PC-3 (cell line): ENCODE measurements around the gene MYMK. TPM values are rescaled to one million over a fixed set of nuclear protein-coding genes. Genes with fewer than 3 reads are reported as not detected.

ENCODE experiments used
- ATAC-seq: fragments of 200-7000 bp; cut with Tn5 transposase; 2 replicates; pipeline ENCODE4 v1.9.1; 2020; ENCODE audit warnings: mild to moderate bottlenecking, moderate library complexity
- BruUV-seq: library from RNA; stranded (reverse); fragments of 400-500 nt; replicated peaks from 2 replicates; lab custom pipeline; 2021; lab: Mats Ljungman, UMichigan
- CTCF ChIA-PET: fragments of 300-600 bp; sonication (Branson Sonifier 250); formaldehyde crosslinking; loops from one replicate; lab custom pipeline; 2022; ENCODE audit warnings: antibody characterized with exemption; lab: Charles Lee
- POLR2A ChIA-PET: fragments of 300-600 bp; sonication (Branson Sonifier 250); formaldehyde crosslinking; loops from one replicate; lab custom pipeline; 2022; ENCODE audit warnings: antibody characterized with exemption; ENCODE audit not compliant: unreplicated experiment; lab: Charles Lee
- DNase-seq: peaks from one replicate; pipeline ENCODE4 v3.0.0-alpha.2; 2015
- H2AFZ ChIP-seq: fragments of 300-600 bp; sonication (generic); 2 replicates; pipeline ENCODE4 v1.6.0; 2016; ENCODE audit warnings: antibody characterized with exemption, low read length
- H3F3A ChIP-seq: fragments of 300-600 bp; sonication (generic); one replicate; pipeline ENCODE4 v1.6.0; 2017; ENCODE audit warnings: antibody characterized with exemption, low read length, control low read depth, mild to moderate bottlenecking; ENCODE audit not compliant: unreplicated experiment
- H3K27ac ChIP-seq: fragments of 300-600 bp; sonication (generic); 2 replicates; pipeline ENCODE4 v1.5.1; 2016; ENCODE audit warnings: mild to moderate bottlenecking, low read length
- H3K27me3 ChIP-seq: fragments of 300-600 bp; sonication (generic); 2 replicates; pipeline ENCODE4 v1.6.1; 2016; ENCODE audit warnings: low read length, mixed read lengths
- H3K36me3 ChIP-seq: fragments of 300-600 bp; sonication (generic); 2 replicates; pipeline ENCODE4 v1.6.1; 2016; ENCODE audit warnings: low read depth, mixed run types, low read length, mixed read lengths
- H3K4me1 ChIP-seq: fragments of 300-600 bp; sonication (generic); 2 replicates; pipeline ENCODE4 v1.5.1; 2016; ENCODE audit warnings: low read length; ENCODE audit not compliant: insufficient read depth
- H3K4me2 ChIP-seq: fragments of 300-600 bp; sonication (generic); 2 replicates; pipeline ENCODE4 v1.6.0; 2016; ENCODE audit warnings: low read length
- H3K4me3 ChIP-seq: fragments of 300-600 bp; sonication (generic); 2 replicates; pipeline ENCODE4 v1.5.1; 2016; ENCODE audit warnings: mild to moderate bottlenecking, low read length, mixed read lengths
- H3K79me2 ChIP-seq: fragments of 300-600 bp; sonication (generic); 2 replicates; pipeline ENCODE4 v1.6.1; 2017; ENCODE audit warnings: low read length, mixed read lengths
- H3K9ac ChIP-seq: fragments of 300-600 bp; sonication (generic); 2 replicates; pipeline ENCODE4 v1.6.0; 2016; ENCODE audit warnings: mild to moderate bottlenecking, low read length
- H3K9me2 ChIP-seq: fragments of 300-600 bp; sonication (generic); replicated peaks from 2 replicates; pipeline ENCODE4 v1.6.1; 2016; ENCODE audit warnings: mixed run types, low read length, mixed read lengths
- H3K9me3 ChIP-seq: fragments of 300-600 bp; sonication (generic); 2 replicates; pipeline ENCODE4 v1.6.1; 2016; ENCODE audit warnings: low read length, mixed read lengths
- H4K20me1 ChIP-seq: fragments of 300-600 bp; sonication (generic); 2 replicates; pipeline ENCODE4 v1.6.1; 2016; ENCODE audit warnings: low read length, mixed read lengths
- CTCF ChIP-seq: fragments of 300-600 bp; sonication (generic); conservative IDR thresholded peaks from 2 replicates; pipeline ENCODE4 v1.5.1; 2017; ENCODE audit warnings: antibody characterized with exemption, low read depth, mild to moderate bottlenecking, low read length
- EZH2 ChIP-seq: fragments of 300-600 bp; sonication (generic); IDR thresholded peaks from one replicate; pipeline ENCODE4 v1.6.1; 2017; ENCODE audit warnings: antibody characterized with exemption, mild to moderate bottlenecking, low read length; ENCODE audit not compliant: unreplicated experiment
- EZH2phosphoT487 ChIP-seq: fragments of 300-600 bp; sonication (generic); IDR thresholded peaks from 2 replicates; pipeline ENCODE4 v1.6.1; 2018; ENCODE audit warnings: mild to moderate bottlenecking, antibody characterized with exemption, low read length, borderline replicate concordance
- intact Hi-C: fragments of 100-400 bp; cut with micrococcal nuclease; formaldehyde crosslinking; loops from 2 replicates; pipeline ENCODE4 v1.9.0; 2023
- total RNA-seq: library from RNA; depleted of rRNA; stranded (reverse); fragments of >200 nt; gene quantifications from 2 replicates; pipeline ENCODE4 v1.2.3, GENCODE V29; 2014

MYMK gene
- total RNA-seq, 1 experiment from 2014 or later = not detected

- ChIA-PET POLR2A (no interaction called here), CTCF (no interaction called here)
- Histone ChIP-seq H3K27ac (no peak overlapping the region), H3K9ac (no peak overlapping the region), H3K27me3 (no peaks in the 10 kb centered on the region), H3K4me2 (no peak overlapping the region), H3K36me3 (no peaks in the 10 kb centered on the region), H3K9me2 (no peaks in the 10 kb centered on the region), H3K79me2 (no peaks in the 10 kb centered on the region), H3F3A (no peaks in the 10 kb centered on the region), H2AFZ (no peak overlapping the region), H3K4me3 (no peak overlapping the region), H3K4me1 (no peaks in the 10 kb centered on the region), H4K20me1 (no peaks in the 10 kb centered on the region), H3K9me3 (no peaks in the 10 kb centered on the region)
- intact Hi-C loops = no loop called here
- no peak for TF ChIP-seq EZH2
- no peak for TF ChIP-seq CTCF
- no peak for TF ChIP-seq EZH2phosphoT487
- ATAC-seq (no peak), DNase-seq (no peak)
- BruUV-seq = no TSS peak
Observed at GRCh38 chr9:133468777-133469421, 55.9 kb downstream of the MYMK start.

GRCh38 chr9:133468374-133468773 is 56.4 kb downstream of the MYMK start:
- no peaks in the 10 kb centered on the region for H3F3A ChIP-seq
- no peak overlapping the region for H2AFZ ChIP-seq
- H3K36me3 ChIP-seq = no peaks in the 10 kb centered on the region
- H3K4me3 ChIP-seq = no peak overlapping the region
- ATAC-seq (no peak), DNase-seq (no peak)
- H3K9me2 ChIP-seq = no peaks in the 10 kb centered on the region
- no peak overlapping the region for H3K4me2 ChIP-seq
- CTCF ChIA-PET = no interaction called here
- H3K4me1 ChIP-seq = no peaks in the 10 kb centered on the region
- no TSS peak for BruUV-seq
- no peaks in the 10 kb centered on the region for H3K9me3 ChIP-seq
- POLR2A ChIA-PET = no interaction called here
- TF ChIP-seq EZH2phosphoT487 (no peak), EZH2 (no peak), CTCF (no peak)
- H3K79me2 ChIP-seq = no peaks in the 10 kb centered on the region
- H3K27ac ChIP-seq = no peak overlapping the region
- intact Hi-C loops = no loop called here
- H4K20me1 ChIP-seq = no peaks in the 10 kb centered on the region
- H3K9ac ChIP-seq = no peak overlapping the region
- H3K27me3 ChIP-seq = no peaks in the 10 kb centered on the region

- Histone ChIP-seq H3K27me3 (no peaks in the 10 kb centered on the region), H3K79me2 (no peaks in the 10 kb centered on the region), H3K4me3 (no peak overlapping the region), H2AFZ (no peak overlapping the region), H3K9ac (no peak overlapping the region), H3F3A (no peaks in the 10 kb centered on the region), H3K9me3 (no peaks in the 10 kb centered on the region), H3K36me3 (no peaks in the 10 kb centered on the region), H3K4me1 (no peaks in the 10 kb centered on the region), H3K4me2 (no peak overlapping the region), H4K20me1 (no peaks in the 10 kb centered on the region), H3K9me2 (no peaks in the 10 kb centered on the region), H3K27ac (no peak overlapping the region)
- no peak for ATAC-seq
- DNase-seq = no peak
- TF ChIP-seq CTCF (no peak), EZH2 (no peak), EZH2phosphoT487 (no peak)
- no TSS peak for BruUV-seq
- ChIA-PET POLR2A (no interaction called here), CTCF (no interaction called here)
- intact Hi-C loops = no loop called here
Observed at GRCh38 chr9:133467101-133467500, 57.7 kb downstream of the MYMK start.
